MM.1S (cell line): Measurements from ENCODE around the gene DLGAP3.

Experiments used
- EZH2 ChIP-seq: fragments of 300-600 bp; sonication (generic); optimal IDR thresholded peaks from 2 replicates; pipeline ENCODE3; 2017; ENCODE audit warnings: low read depth, mild to moderate bottlenecking, antibody characterized with exemption, low read length, mixed read lengths
- TF ChIP-seq, protein P1 (sequence below): fragments of 300-600 bp; sonication (generic); IDR thresholded peaks from 2 replicates; pipeline ENCODE4 v1.5.1; 2016; ENCODE audit warnings: antibody characterized with exemption, low read length, mixed read lengths

GRCh38 chr1:34978921-34979320 lies 49.5 kb upstream of the DLGAP3 start:
- TF ChIP-seq, protein P1, sequence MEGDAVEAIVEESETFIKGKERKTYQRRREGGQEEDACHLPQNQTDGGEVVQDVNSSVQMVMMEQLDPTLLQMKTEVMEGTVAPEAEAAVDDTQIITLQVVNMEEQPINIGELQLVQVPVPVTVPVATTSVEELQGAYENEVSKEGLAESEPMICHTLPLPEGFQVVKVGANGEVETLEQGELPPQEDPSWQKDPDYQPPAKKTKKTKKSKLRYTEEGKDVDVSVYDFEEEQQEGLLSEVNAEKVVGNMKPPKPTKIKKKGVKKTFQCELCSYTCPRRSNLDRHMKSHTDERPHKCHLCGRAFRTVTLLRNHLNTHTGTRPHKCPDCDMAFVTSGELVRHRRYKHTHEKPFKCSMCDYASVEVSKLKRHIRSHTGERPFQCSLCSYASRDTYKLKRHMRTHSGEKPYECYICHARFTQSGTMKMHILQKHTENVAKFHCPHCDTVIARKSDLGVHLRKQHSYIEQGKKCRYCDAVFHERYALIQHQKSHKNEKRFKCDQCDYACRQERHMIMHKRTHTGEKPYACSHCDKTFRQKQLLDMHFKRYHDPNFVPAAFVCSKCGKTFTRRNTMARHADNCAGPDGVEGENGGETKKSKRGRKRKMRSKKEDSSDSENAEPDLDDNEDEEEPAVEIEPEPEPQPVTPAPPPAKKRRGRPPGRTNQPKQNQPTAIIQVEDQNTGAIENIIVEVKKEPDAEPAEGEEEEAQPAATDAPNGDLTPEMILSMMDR, result no peak
- TF ChIP-seq EZH2, result no peak
